ENCODE data around the gene MFAP3.
A peak's percentile ranks its signal among the peaks of the same experiment; 100 is the strongest.

The MFAP3 gene

GRCh38 chr5:154044099-154044498 is 5.3 kb downstream of the MFAP3 start:
- Histone ChIP-seq H3K9ac (no peak overlapping the region), H3K4me3 (no peak overlapping the region), H3K4me1 (peaks cover 8 to 85% (median 24%) of the 10 kb centered on the region in 10 experiments), H3K27me3 (no peaks in the 10 kb centered on the region), H3K9me3 (replicated peaks in 1 of 11) (no peaks in the 10 kb centered on the region), H4K20me1 (peaks cover 4 to 43% (median 12%) of the 10 kb centered on the region in 11 experiments; a peak in 10 of 22 replicates), H3K27ac (peak overlapping the region in 2 of 11 experiments; percentile 12 to 33; a peak in 3 of 22 replicates), H3K36me3 (peaks cover 0 to 38% (median 21%) of the 10 kb centered on the region in 11 experiments; a peak in 11 of 22 replicates), H3K4me2 (peak overlapping the region in 3 of 11 experiments; percentile 30 to 97 (median 83); a peak in 5 of 22 replicates)
- TF ChIP-seq Cebpa-rat (IDR thresholded peaks at IDR 0.05): no peak

- peak overlapping the region in 3 of 11 experiments; percentile 30 to 97 (median 83); a peak in 5 of 22 replicates for H3K4me2 ChIP-seq
- H4K20me1 ChIP-seq: peaks cover 4 to 47% (median 12%) of the 10 kb centered on the region in 11 experiments; a peak in 10 of 22 replicates
- H3K36me3 ChIP-seq: peaks cover under 1 to 40% (median 22%) of the 10 kb centered on the region in 11 experiments; a peak in 17 of 22 replicates
- H3K9me3 ChIP-seq (replicated peaks in 1 of 11): no peaks in the 10 kb centered on the region
- no peak overlapping the region for H3K4me3 ChIP-seq
- peak overlapping the region in 2 of 11 experiments; percentile 12 to 33; a peak in 4 of 22 replicates for H3K27ac ChIP-seq
- H3K4me1 ChIP-seq: peaks cover 3 to 82% (median 19%) of the 10 kb centered on the region in 10 experiments
- no peak for TF ChIP-seq Cebpa-rat (IDR thresholded peaks at IDR 0.05)
- H3K27me3 ChIP-seq: no peaks in the 10 kb centered on the region
- no peak overlapping the region for H3K9ac ChIP-seq
These were observed 5.8 kb downstream of the MFAP3 start for GRCh38 chr5:154044581-154044980.

- Histone ChIP-seq H3K9ac (no peak overlapping the region), H3K4me3 (no peak overlapping the region), H3K9me3 (replicated peaks in 1 of 11) (no peaks in the 10 kb centered on the region), H3K27ac (no peak overlapping the region), H3K4me2 (peak overlapping the region in 2 of 11 experiments; percentile 22 to 27; a peak in 1 of 22 replicates), H4K20me1 (peaks cover 4 to 48% (median 12%) of the 10 kb centered on the region in 11 experiments; a peak in 10 of 22 replicates), H3K4me1 (peaks cover 0 to 63% (median 15%) of the 10 kb centered on the region in 10 experiments; a peak in 18 of 20 replicates), H3K27me3 (no peaks in the 10 kb centered on the region), H3K36me3 (peaks cover 12 to 56% (median 39%) of the 10 kb centered on the region in 11 experiments; a peak in 20 of 22 replicates)
- TF ChIP-seq Cebpa-rat (IDR thresholded peaks at IDR 0.05): no peak
These were observed 7.7 kb downstream of the MFAP3 start for GRCh38 chr5:154046486-154046885.

- Histone ChIP-seq H3K4me3 (no peak overlapping the region), H3K4me2 (peak overlapping the region in 2 of 11 experiments; percentile 22 to 27; a peak in 1 of 22 replicates), H4K20me1 (peaks cover 3 to 50% (median 12%) of the 10 kb centered on the region in 11 experiments; a peak in 10 of 22 replicates), H3K9ac (no peak overlapping the region), H3K27me3 (no peaks in the 10 kb centered on the region), H3K9me3 (replicated peaks in 1 of 11) (no peaks in the 10 kb centered on the region), H3K4me1 (peaks cover 0 to 54% (median 8%) of the 10 kb centered on the region in 10 experiments; a peak in 18 of 20 replicates), H3K27ac (no peak overlapping the region), H3K36me3 (peaks cover 16 to 64% (median 39%) of the 10 kb centered on the region in 11 experiments; a peak in 21 of 22 replicates)
- TF ChIP-seq Cebpa-rat (IDR thresholded peaks at IDR 0.05): no peak
These were observed 8.6 kb downstream of the MFAP3 start for GRCh38 chr5:154047324-154047723.

- Histone ChIP-seq H3K4me2 (no peak overlapping the region), H4K20me1 (peaks cover 0 to 68% (median 11%) of the 10 kb centered on the region in 11 experiments; a peak in 7 of 22 replicates), H3K9me3 (replicated peaks in 1 of 11) (no peaks in the 10 kb centered on the region), H3K9ac (no peak overlapping the region), H3K36me3 (peaks cover 24 to 86% (median 47%) of the 10 kb centered on the region in 11 experiments), H3K4me3 (no peak overlapping the region), H3K4me1 (peaks cover 0 to 31% (median 3%) of the 10 kb centered on the region in 10 experiments; a peak in 12 of 20 replicates), H3K27me3 (no peaks in the 10 kb centered on the region), H3K27ac (no peak overlapping the region)
- TF ChIP-seq Cebpa-rat (IDR thresholded peaks at IDR 0.05): no peak
These were observed 10.9 kb downstream of the MFAP3 start for GRCh38 chr5:154049636-154050035.

GRCh38 chr5:154053468-154053867 is 14.7 kb downstream of the MFAP3 start:
- Histone ChIP-seq H3K27me3 (no peaks in the 10 kb centered on the region), H3K9ac (no peak overlapping the region), H3K27ac (no peak overlapping the region), H3K9me3 (replicated peaks in 1 of 11) (no peaks in the 10 kb centered on the region), H3K4me3 (no peak overlapping the region), H3K36me3 (peaks cover 24 to 76% (median 38%) of the 10 kb centered on the region in 11 experiments), H4K20me1 (peaks cover 0 to 69% (median 11%) of the 10 kb centered on the region in 11 experiments; a peak in 13 of 22 replicates), H3K4me1 (peaks cover 6 to 21% (median 15%) of the 10 kb centered on the region in 10 experiments), H3K4me2 (no peak overlapping the region)
- no peak for TF ChIP-seq Cebpa-rat (IDR thresholded peaks at IDR 0.05)

GRCh38 chr5:154055201-154055600 is 16.4 kb downstream of the MFAP3 start:
- TF ChIP-seq Cebpa-rat (IDR thresholded peaks at IDR 0.05): no peak
- Histone ChIP-seq H3K4me1 (peaks cover 16 to 34% (median 29%) of the 10 kb centered on the region in 10 experiments), H3K9ac (no peak overlapping the region), H3K27me3 (no peaks in the 10 kb centered on the region), H3K4me3 (no peak overlapping the region), H3K36me3 (peaks cover 18 to 69% (median 30%) of the 10 kb centered on the region in 11 experiments), H3K9me3 (replicated peaks in 1 of 11) (no peaks in the 10 kb centered on the region), H3K4me2 (peak overlapping the region in 5 of 11 experiments; percentile 15 to 35 (median 33); a peak in 7 of 22 replicates), H4K20me1 (peaks cover 0 to 70% (median 21%) of the 10 kb centered on the region in 11 experiments; a peak in 15 of 22 replicates), H3K27ac (no peak overlapping the region)

GRCh38 chr5:154058055-154059038 is 19.6 kb downstream of the MFAP3 start:
- no peak for TF ChIP-seq Cebpa-rat (IDR thresholded peaks at IDR 0.05)
- Histone ChIP-seq H3K4me1 (peaks cover 16 to 34% (median 29%) of the 10 kb centered on the region in 10 experiments), H3K27ac (peak overlapping the region in 2 of 11 experiments; percentile 12 to 13; a peak in 2 of 22 replicates), H3K4me3 (no peak overlapping the region), H3K36me3 (peaks cover 5 to 37% (median 12%) of the 10 kb centered on the region in 11 experiments; a peak in 21 of 22 replicates), H3K9ac (no peak overlapping the region), H3K27me3 (no peaks in the 10 kb centered on the region), H3K9me3 (replicated peaks in 1 of 11) (no peaks in the 10 kb centered on the region), H3K4me2 (peak overlapping the region; percentile 29 to 85 (median 58)), H4K20me1 (peaks cover 0 to 57% (median 17%) of the 10 kb centered on the region in 11 experiments; a peak in 14 of 22 replicates)
